Esophagus squamous epithelium (tissue), 5 donors: ENCODE measurements around the gene JAZF1. TPM values are rescaled to one million over a fixed set of nuclear protein-coding genes. Genes with fewer than 3 reads are reported as not detected.
"Not testable (repeated sequence)": the region's sequence is repeated elsewhere in the genome, so short reads cannot be mapped to it uniquely, and the experiment has no call there.

Experiments used
- DNase-seq: peaks from one replicate; lab custom pipeline; 2025; lab: John Stamatoyannopoulos, UW
- H3K27ac ChIP-seq, 4 donors: fragments of 200-600 bp; sonication (generic); one replicate each; pipeline ENCODE4 v1.5.1; 2016 to 2019; ENCODE audit warnings: mild to moderate bottlenecking in 1 of 4
- H3K27me3 ChIP-seq, 4 donors: fragments of 200-600 bp; sonication (generic); 1 replicate in 3 of 4; 2 replicates in 1 of 4; pipeline versions ENCODE4 v1.5.1 to v1.6.0; 2017 to 2021; ENCODE audit warnings: antibody characterized with exemption in 1 of 4
- H3K36me3 ChIP-seq, 3 donors: fragments of 200-600 bp; sonication (generic); one replicate each; pipeline ENCODE4 v1.5.1; 2016 to 2019
- H3K4me1 ChIP-seq, 3 donors: fragments of 200-600 bp; sonication (generic); one replicate each; pipeline ENCODE4 v1.5.1; 2017 to 2019
- H3K4me3 ChIP-seq, 4 donors: fragments of 200-600 bp; sonication (generic); 1 replicate in 3 of 4; 2 replicates in 1 of 4; pipeline ENCODE4 v1.5.1; 2016 to 2019; ENCODE audit warnings: mild to moderate bottlenecking in 2 of 4, moderate library complexity in 1 of 4
- H3K9me3 ChIP-seq, 3 donors: fragments of 200-600 bp; sonication (generic); one replicate each; pipeline ENCODE4 v1.5.1; 2016 to 2019
- CTCF ChIP-seq, 6 experiments: fragments of 450-650 bp in 4 of 6; fragments of 200-600 bp in 2 of 6; sonication (generic) in 2 of 6; IDR thresholded peaks; one replicate each; pipeline ENCODE4 v1.5.1; 2016 to 2019; ENCODE audit warnings: antibody characterized with exemption in 6 of 6, mild to moderate bottlenecking in 4 of 6, moderate library complexity in 4 of 6
- POLR2A ChIP-seq, 4 donors: fragments of 450-650 bp; IDR thresholded peaks; one replicate each; pipeline ENCODE4 v1.6.1; 2017; ENCODE audit warnings: antibody characterized with exemption in 4 of 4, mild to moderate bottlenecking in 4 of 4, moderate library complexity in 3 of 4
- WGBS, 2 donors: methylation state at CpG; one replicate each; pipeline ENCODE4 v1.1.5; 2018; 5-methylcytosine and 5-hydroxymethylcytosine counted together
- intact Hi-C: fragments of 100-400 bp; cut with DNase I; formaldehyde crosslinking; loops from one replicate; pipeline ENCODE4 v1.15.0; 2022
- total RNA-seq, 4 donors: library from RNA; depleted of rRNA; stranded (reverse); fragments of >200 nt; gene quantifications; one replicate each; pipeline ENCODE4 v1.1.0, GENCODE V29; 2016
- donor health status: DM: yes; HTN: yes; CAD: no.

Gene JAZF1
- total RNA-seq, 4 donors from 2014 or later: 1.3 to 8.6 (median 2.0) TPM

- no peak for TF ChIP-seq POLR2A (IDR thresholded peaks at IDR 0.05)
- TF ChIP-seq CTCF (IDR thresholded peaks at IDR 0.05): no peak
- H3K27ac ChIP-seq: no peak overlapping the region
- no peaks in the 10 kb centered on the region for H3K9me3 ChIP-seq
- no peaks in the 10 kb centered on the region for H3K27me3 ChIP-seq
- 66% methylated on average over 3 of the region's 3 CpGs; no CpG with 5 or more reads in 1 of the 2 donors for WGBS, 2 donors
- no peak overlapping the region for H3K4me3 ChIP-seq
- no peaks in the 10 kb centered on the region for H3K36me3 ChIP-seq
- DNase-seq: no peak
- no peaks in the 10 kb centered on the region for H3K4me1 ChIP-seq
- intact Hi-C loops: no loop called here
These were observed 251.5 kb downstream of the JAZF1 start for GRCh38 chr7:27929127-27929526.

- DNase-seq: no peak
- no peak overlapping the region for H3K4me3 ChIP-seq
- peaks cover 0 to 1% (median 0%) of the 10 kb centered on the region in 3 donors for H3K4me1 ChIP-seq
- H3K36me3 ChIP-seq: no peaks in the 10 kb centered on the region
- no peak overlapping the region for H3K27ac ChIP-seq
- intact Hi-C loops: no loop called here
- no peaks in the 10 kb centered on the region for H3K9me3 ChIP-seq
- H3K27me3 ChIP-seq: no peaks in the 10 kb centered on the region
- TF ChIP-seq CTCF (IDR thresholded peaks at IDR 0.05) (no peak), POLR2A (IDR thresholded peaks at IDR 0.05) (no peak)
These were observed 252.6 kb downstream of the JAZF1 start for GRCh38 chr7:27928001-27928400.

- no peaks in the 10 kb centered on the region for H3K9me3 ChIP-seq
- H3K4me3 ChIP-seq: no peak overlapping the region
- H3K27ac ChIP-seq: no peak overlapping the region
- TF ChIP-seq CTCF (IDR thresholded peaks at IDR 0.05) (no peak), POLR2A (IDR thresholded peaks at IDR 0.05) (no peak)
- H3K27me3 ChIP-seq: no peaks in the 10 kb centered on the region
- H3K4me1 ChIP-seq: peaks cover 0 to 10% (median 0%) of the 10 kb centered on the region in 3 donors
- intact Hi-C loops: no loop called here
- DNase-seq: no peak
- H3K36me3 ChIP-seq: no peaks in the 10 kb centered on the region
- 85 to 89% methylated on average over 6 of the region's 6 CpGs for WGBS, 2 donors
These were observed 254.9 kb downstream of the JAZF1 start for GRCh38 chr7:27925573-27926201.

- Histone ChIP-seq H3K4me1 (peaks cover 0 to 10% (median 0%) of the 10 kb centered on the region in 3 donors), H3K27me3 (no peaks in the 10 kb centered on the region), H3K4me3 (no peak overlapping the region), H3K9me3 (no peaks in the 10 kb centered on the region), H3K27ac (no peak overlapping the region), H3K36me3 (no peaks in the 10 kb centered on the region)
- DNase-seq: no peak
- TF ChIP-seq POLR2A (IDR thresholded peaks at IDR 0.05) (no peak), CTCF (IDR thresholded peaks at IDR 0.05) (no peak)
- 54 to 69% methylated on average over 2 to 4 of the region's 4 CpGs for WGBS, 2 donors
- intact Hi-C loops: no loop called here
These were observed 257.0 kb downstream of the JAZF1 start for GRCh38 chr7:27923642-27923980.

- no peak overlapping the region for H3K4me3 ChIP-seq
- intact Hi-C loops: no loop called here
- WGBS, 2 donors: 77 to 79% methylated on average over 11 to 14 of the region's 14 CpGs
- DNase-seq: no peak
- peaks cover 0 to 10% (median 0%) of the 10 kb centered on the region in 3 donors for H3K4me1 ChIP-seq
- H3K27ac ChIP-seq: no peak overlapping the region
- no peaks in the 10 kb centered on the region for H3K27me3 ChIP-seq
- TF ChIP-seq CTCF (IDR thresholded peaks at IDR 0.05) (no peak), POLR2A (IDR thresholded peaks at IDR 0.05) (no peak)
- no peaks in the 10 kb centered on the region for H3K36me3 ChIP-seq
- no peaks in the 10 kb centered on the region for H3K9me3 ChIP-seq
These were observed 257.5 kb downstream of the JAZF1 start for GRCh38 chr7:27922907-27923641.

GRCh38 chr7:27922389-27922788 lies 258.2 kb downstream of the JAZF1 start:
- H3K4me3 ChIP-seq, H3K36me3 ChIP-seq, intact Hi-C loops: not testable (repeated sequence)

More at GRCh38 chr7:27922389-27922788, 258.2 kb downstream of the JAZF1 start:
- not testable (repeated sequence) for H3K27me3 ChIP-seq, H3K27ac ChIP-seq, DNase-seq, H3K9me3 ChIP-seq
- H3K4me1 ChIP-seq: peaks cover 0 to 15% (median 0%) of the 10 kb centered on the region in 3 donors
- WGBS, 2 donors: 88 to 92% methylated on average over 6 to 8 of the region's 8 CpGs
